Measurements from ENCODE around the gene C2CD3.

C2CD3 gene

DNA sequence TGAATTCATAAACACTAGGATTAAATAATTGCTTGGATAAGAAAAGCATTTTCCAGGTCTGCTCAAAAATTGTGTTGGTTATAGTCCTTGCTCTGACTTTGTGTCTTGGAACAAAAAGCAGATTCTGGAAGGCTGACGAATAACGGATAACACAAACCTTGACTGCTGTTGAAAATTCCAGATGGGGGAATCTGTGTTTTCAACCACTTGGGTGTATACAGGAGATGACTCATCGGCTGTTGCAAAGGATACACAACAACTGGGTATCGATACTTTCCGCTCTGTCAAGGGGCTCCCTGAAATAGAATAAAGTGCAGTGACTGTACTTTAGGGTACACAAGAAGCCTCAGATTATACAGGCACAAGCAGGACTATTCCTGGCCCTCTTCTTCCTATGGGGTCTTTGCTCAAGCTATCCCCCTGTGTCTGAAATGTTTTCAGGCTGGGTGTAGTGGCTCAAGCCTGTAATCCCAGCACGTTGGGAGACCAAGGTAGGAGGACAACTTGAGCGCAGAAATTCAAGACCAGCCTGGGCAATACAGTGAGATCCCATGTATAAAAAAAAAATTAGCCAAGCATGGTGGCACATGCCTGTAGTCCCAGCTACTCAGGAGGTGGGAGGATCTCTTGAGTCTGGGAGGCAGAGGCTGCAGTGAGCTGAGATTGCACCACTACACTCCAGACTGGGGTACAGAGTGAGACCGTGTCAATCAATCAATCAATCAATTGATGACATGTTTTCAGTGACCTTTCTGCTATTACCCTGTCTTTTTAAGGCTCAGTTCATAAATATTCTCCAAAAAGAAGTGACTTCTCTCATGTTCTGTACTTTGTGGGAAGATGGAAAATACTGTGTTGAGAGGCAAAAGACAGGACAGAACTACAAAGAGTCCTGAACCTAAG, 113.3 kb downstream of the C2CD3 start:
- Histone ChIP-seq H3K27ac (ENCODE audit: low read length) (no peak overlapping the region), H3K9ac (ENCODE audit: low read length) (no peak overlapping the region), H3K4me3 (ENCODE audit: low read length) (no peak overlapping the region), H3K4me2 (ENCODE audit: low read length) (no peak overlapping the region), H4K20me1 (ENCODE audit: insufficient read depth, low read length) (no peaks in the 10 kb centered on the region), H3K36me3 (replicated peaks; ENCODE audit: low read depth, low read length) (peaks cover 9% of the 10 kb centered on the region), H3K27me3 (ENCODE audit: low read depth, low read length) (no peaks in the 10 kb centered on the region), H2AFZ (ENCODE audit: low read depth, low read length) (no peak overlapping the region), H3K79me2 (ENCODE audit: low read length) (no peaks in the 10 kb centered on the region), H3K4me1 (ENCODE audit: low read length) (no peaks in the 10 kb centered on the region), H3K9me3 (ENCODE audit: insufficient read depth, low read length) (no peaks in the 10 kb centered on the region)
- TF ChIP-seq, protein P1, sequence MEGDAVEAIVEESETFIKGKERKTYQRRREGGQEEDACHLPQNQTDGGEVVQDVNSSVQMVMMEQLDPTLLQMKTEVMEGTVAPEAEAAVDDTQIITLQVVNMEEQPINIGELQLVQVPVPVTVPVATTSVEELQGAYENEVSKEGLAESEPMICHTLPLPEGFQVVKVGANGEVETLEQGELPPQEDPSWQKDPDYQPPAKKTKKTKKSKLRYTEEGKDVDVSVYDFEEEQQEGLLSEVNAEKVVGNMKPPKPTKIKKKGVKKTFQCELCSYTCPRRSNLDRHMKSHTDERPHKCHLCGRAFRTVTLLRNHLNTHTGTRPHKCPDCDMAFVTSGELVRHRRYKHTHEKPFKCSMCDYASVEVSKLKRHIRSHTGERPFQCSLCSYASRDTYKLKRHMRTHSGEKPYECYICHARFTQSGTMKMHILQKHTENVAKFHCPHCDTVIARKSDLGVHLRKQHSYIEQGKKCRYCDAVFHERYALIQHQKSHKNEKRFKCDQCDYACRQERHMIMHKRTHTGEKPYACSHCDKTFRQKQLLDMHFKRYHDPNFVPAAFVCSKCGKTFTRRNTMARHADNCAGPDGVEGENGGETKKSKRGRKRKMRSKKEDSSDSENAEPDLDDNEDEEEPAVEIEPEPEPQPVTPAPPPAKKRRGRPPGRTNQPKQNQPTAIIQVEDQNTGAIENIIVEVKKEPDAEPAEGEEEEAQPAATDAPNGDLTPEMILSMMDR (IDR thresholded peaks at IDR 0.05; ENCODE audit: low read depth, low read length): no peak
- no peak for TF ChIP-seq EZH2phosphoT487 (IDR thresholded peaks at IDR 0.05; ENCODE audit: low read depth)

DNA sequence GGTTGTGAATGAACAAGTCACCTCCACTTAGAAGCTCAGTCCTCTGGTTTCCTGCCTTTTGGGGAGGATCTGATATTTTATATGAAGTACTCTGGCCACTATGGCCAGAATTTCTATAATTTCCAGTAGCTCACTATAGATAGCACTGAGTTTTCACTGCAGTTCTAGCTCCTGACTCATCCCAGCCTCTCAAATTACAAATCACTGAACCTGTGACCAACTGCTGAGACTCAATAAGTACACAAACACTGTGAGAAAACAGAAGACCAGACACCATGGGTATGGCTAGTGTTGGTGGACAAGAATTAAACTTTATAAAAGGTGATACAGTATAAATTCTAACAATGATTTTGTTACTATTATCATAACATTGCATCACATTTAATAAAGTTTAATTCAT, 114.9 kb downstream of the C2CD3 start:
- Histone ChIP-seq H3K27ac (ENCODE audit: low read length) (no peak overlapping the region), H3K4me2 (ENCODE audit: low read length) (no peak overlapping the region), H3K27me3 (ENCODE audit: low read depth, low read length) (no peaks in the 10 kb centered on the region), H3K9ac (ENCODE audit: low read length) (no peak overlapping the region), H3K79me2 (ENCODE audit: low read length) (no peaks in the 10 kb centered on the region), H4K20me1 (ENCODE audit: insufficient read depth, low read length) (no peaks in the 10 kb centered on the region), H3K36me3 (replicated peaks; ENCODE audit: low read depth, low read length) (peaks cover 10% of the 10 kb centered on the region), H3K9me3 (ENCODE audit: insufficient read depth, low read length) (no peaks in the 10 kb centered on the region), H2AFZ (ENCODE audit: low read depth, low read length) (no peak overlapping the region), H3K4me1 (ENCODE audit: low read length) (no peaks in the 10 kb centered on the region), H3K4me3 (ENCODE audit: low read length) (no peak overlapping the region)
- no peak for TF ChIP-seq EZH2phosphoT487 (IDR thresholded peaks at IDR 0.05; ENCODE audit: low read depth)
- TF ChIP-seq, protein P1 (IDR thresholded peaks at IDR 0.05; ENCODE audit: low read depth, low read length): no peak

DNA sequence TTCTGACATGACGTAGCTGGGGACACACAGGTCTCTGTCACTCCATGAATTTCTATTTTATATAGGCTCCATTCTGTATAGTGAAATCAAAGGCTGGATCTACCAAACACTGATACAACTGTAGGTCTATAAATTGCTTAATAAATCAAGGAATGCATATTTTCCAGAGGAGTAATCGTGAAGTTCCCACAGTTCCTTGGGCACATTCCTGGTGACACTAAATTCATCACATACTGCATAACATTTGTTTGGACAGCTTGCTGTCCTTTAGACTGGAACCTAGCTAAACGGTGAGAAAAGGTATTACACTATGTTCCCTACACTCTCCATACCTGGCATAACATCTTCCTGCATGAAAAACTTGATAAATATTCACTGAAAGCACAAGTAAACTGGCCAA, 120.3 kb downstream of the C2CD3 start:
- Histone ChIP-seq H2AFZ (ENCODE audit: low read depth, low read length) (no peak overlapping the region), H3K27me3 (ENCODE audit: low read depth, low read length) (no peaks in the 10 kb centered on the region), H3K27ac (ENCODE audit: low read length) (no peak overlapping the region), H3K79me2 (ENCODE audit: low read length) (no peaks in the 10 kb centered on the region), H4K20me1 (ENCODE audit: insufficient read depth, low read length) (no peaks in the 10 kb centered on the region), H3K36me3 (replicated peaks; ENCODE audit: low read depth, low read length) (peaks cover 16% of the 10 kb centered on the region), H3K4me3 (ENCODE audit: low read length) (no peak overlapping the region), H3K9me3 (ENCODE audit: insufficient read depth, low read length) (no peaks in the 10 kb centered on the region), H3K4me1 (ENCODE audit: low read length) (no peaks in the 10 kb centered on the region), H3K4me2 (ENCODE audit: low read length) (no peak overlapping the region), H3K9ac (ENCODE audit: low read length) (no peak overlapping the region)
- no peak for TF ChIP-seq EZH2phosphoT487 (IDR thresholded peaks at IDR 0.05; ENCODE audit: low read depth)
- TF ChIP-seq, protein P1 (IDR thresholded peaks at IDR 0.05; ENCODE audit: low read depth, low read length): no peak

DNA sequence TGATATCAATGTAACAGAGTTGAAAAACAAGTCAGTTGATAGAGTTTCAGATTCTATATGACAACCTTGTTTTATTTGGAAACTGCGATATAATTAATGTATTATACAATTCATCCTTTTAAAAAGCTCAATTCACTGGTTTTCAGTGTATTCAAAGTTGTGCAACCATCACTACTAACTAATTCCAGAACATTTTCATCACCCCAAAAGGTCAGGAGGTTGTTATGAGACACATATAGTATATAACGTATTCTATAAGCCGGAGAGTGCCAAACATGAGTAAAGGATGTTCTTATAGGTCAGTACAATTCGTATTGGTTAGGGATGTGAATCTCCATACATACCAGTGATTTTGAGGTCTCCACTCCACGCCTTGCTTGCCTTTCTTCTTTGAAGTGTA, 121.8 kb downstream of the C2CD3 start:
- TF ChIP-seq EZH2phosphoT487 (IDR thresholded peaks at IDR 0.05; ENCODE audit: low read depth): no peak
- TF ChIP-seq, protein P1 (IDR thresholded peaks at IDR 0.05; ENCODE audit: low read depth, low read length): no peak
- Histone ChIP-seq H3K27ac (ENCODE audit: low read length) (no peak overlapping the region), H3K36me3 (replicated peaks; ENCODE audit: low read depth, low read length) (peaks cover 16% of the 10 kb centered on the region), H3K9me3 (ENCODE audit: insufficient read depth, low read length) (no peaks in the 10 kb centered on the region), H3K27me3 (ENCODE audit: low read depth, low read length) (no peaks in the 10 kb centered on the region), H3K4me3 (ENCODE audit: low read length) (no peak overlapping the region), H3K79me2 (ENCODE audit: low read length) (no peaks in the 10 kb centered on the region), H3K9ac (ENCODE audit: low read length) (no peak overlapping the region), H3K4me2 (ENCODE audit: low read length) (no peak overlapping the region), H2AFZ (ENCODE audit: low read depth, low read length) (no peak overlapping the region), H3K4me1 (ENCODE audit: low read length) (no peaks in the 10 kb centered on the region), H4K20me1 (ENCODE audit: insufficient read depth, low read length) (no peaks in the 10 kb centered on the region)
